AG04449 (cell line): Measurements from ENCODE around the gene CDH13.

Experiments
- CTCF ChIA-PET: fragments of 350-600 bp; formaldehyde crosslinking; extraction: SDS; loops from one replicate; lab custom pipeline; 2021; ENCODE audit warnings: antibody characterized with exemption; lab: Yijun Ruan, JAX
- POLR2A ChIA-PET: fragments of 400-600, 350-600 bp; formaldehyde crosslinking; extraction: SDS; loops from one replicate; lab custom pipeline; 2020; ENCODE audit warnings: antibody characterized with exemption, inconsistent platforms; lab: Yijun Ruan, JAX
- DNase-seq: peaks from one replicate; pipeline ENCODE4 v3.0.0-alpha.2; 2010; ENCODE audit warnings: low read depth, low spot score
- H3K4me3 ChIP-seq: 2 replicates; pipeline ENCODE4 v1.5.1; 2011; ENCODE audit warnings: low read depth, mild to moderate bottlenecking, control low read depth, low read length
- CTCF ChIP-seq: IDR thresholded peaks from one replicate; pipeline ENCODE4 v1.5.1; 2011; ENCODE audit warnings: mild to moderate bottlenecking, moderate library complexity, low read length, control low read depth, inconsistent platforms; ENCODE audit not compliant: insufficient read depth; ENCODE audit errors: missing control alignments

Gene CDH13

GRCh38 chr16:83835586-83836566 is 1209.1 kb downstream of the CDH13 start:
- ChIA-PET CTCF (interaction anchor here (4.8 kb wide), 1 partner anchor 10 kb away, joined by 39 read pairs; no protein-coding TSS in a partner anchor), POLR2A (interaction anchor here (0.6 kb wide), 1 partner anchor 323 kb away, joined by 3 read pairs; no protein-coding TSS in a partner anchor)
- no peak overlapping the region for H3K4me3 ChIP-seq
- DNase-seq, result no peak
- no peak for TF ChIP-seq CTCF

DNA sequence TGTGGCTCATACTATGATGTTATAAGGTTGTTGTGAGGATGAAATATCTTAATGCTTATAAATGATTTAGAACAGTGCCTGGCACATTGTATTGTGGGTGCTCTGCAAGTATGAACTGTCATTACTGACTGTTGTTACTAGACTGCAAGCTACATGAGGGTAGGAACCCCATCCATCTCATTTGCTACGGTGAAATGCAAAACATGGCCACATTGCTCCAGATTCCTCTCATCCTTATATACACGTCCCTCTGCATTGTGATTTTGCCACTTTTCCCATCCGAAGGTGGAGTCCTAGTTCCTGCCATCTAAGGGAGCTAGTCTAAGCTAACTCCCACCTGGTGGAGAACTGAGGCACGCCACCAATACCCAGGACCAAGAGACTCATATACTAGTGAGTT is 1210.8 kb downstream of the CDH13 start:
- TF ChIP-seq CTCF, result no peak
- ChIA-PET CTCF (interaction anchor here (4.8 kb wide), 1 partner anchor 12 kb away, joined by 39 read pairs; no protein-coding TSS in a partner anchor), POLR2A (interaction anchor here (0.6 kb wide), 1 partner anchor 143 kb away, joined by 3 read pairs; no protein-coding TSS in a partner anchor)
- no peak overlapping the region for H3K4me3 ChIP-seq
- DNase-seq, result no peak

DNA sequence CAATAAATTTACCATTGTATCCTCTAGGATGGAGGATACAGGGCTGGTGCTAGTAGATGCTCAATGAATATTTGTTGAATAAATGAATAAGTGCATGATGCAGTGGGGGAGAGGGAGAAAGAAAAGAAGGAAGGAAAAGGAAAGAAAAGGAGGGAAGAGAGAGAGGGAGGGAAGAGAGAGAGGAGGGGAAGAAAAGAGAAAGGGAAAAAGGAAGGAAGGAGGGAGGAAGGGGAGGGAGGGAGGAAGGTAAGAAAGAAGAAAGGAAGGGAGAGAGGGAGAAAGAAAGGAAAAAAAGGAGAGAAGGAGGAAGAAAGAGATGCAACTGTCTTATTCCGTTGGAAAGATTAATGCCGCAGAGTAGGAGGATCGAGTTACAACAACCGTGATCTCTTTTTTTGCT is 1211.4 kb downstream of the CDH13 start:
- CTCF ChIA-PET, result no interaction called here

DNA sequence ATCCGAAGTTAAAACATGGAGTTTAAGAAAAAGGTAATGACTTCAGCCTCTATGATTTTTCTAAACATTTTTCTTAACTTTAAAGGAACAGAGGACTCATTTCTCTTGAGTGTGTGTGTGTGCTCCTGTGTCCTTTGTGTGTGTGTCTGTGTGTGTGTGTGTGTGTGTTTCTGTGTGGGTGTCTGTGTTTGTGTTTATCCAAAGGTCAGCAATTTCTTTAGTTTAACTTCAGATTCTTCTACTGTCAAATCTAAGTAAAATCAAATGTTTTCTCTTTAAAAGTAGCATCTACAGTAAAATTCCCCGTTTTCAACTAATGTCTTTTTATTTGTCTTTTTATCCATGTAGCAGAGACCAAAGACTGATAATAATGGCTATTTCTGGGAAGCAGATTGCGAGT is 1212.8 kb downstream of the CDH13 start:
- no peak for DNase-seq
- H3K4me3 ChIP-seq, result no peak overlapping the region
- ChIA-PET POLR2A (no interaction called here), CTCF (interaction anchor here (1.1 kb wide), 1 partner anchor 14 kb away, joined by 3 read pairs; no protein-coding TSS in a partner anchor)
- TF ChIP-seq CTCF, result no peak

More for the DNA sequence above, 1211.4 kb downstream of the CDH13 start:
- DNase-seq, result no peak
- no peak for TF ChIP-seq CTCF
- no peak overlapping the region for H3K4me3 ChIP-seq
- POLR2A ChIA-PET, result interaction anchor here (0.6 kb wide), 1 partner anchor 142 kb away, joined by 3 read pairs; no protein-coding TSS in a partner anchor

DNA sequence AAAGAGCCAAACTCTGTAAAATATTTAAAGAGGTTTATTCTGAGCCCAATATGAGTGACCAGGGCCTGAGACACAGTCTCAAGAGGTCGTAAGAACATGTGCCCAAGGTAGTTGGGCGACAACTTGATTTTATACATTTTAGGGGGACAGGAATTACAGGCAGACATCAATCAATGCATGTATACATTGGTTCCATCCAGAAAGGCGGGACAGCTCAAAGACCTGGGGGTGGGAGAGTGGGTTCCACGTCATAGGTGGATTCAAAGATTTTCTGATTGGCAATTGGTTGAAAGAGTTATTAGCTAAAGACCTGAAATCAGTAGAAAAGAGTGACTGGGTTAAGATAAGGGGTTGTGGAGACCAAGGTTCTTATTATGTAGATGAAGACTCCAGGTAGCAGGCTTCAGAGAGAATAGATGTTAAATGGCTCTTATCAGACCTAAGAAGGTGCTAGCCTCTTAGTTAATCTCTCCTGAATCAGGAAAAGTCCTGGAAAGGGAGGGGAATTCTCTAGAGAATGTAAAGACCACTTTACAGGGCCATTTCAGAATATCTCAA is 1213.4 kb downstream of the CDH13 start:
- TF ChIP-seq CTCF, result no peak
- ChIA-PET POLR2A (no interaction called here), CTCF (interaction anchor here (1.4 kb wide), 1 partner anchor 14 kb away, joined by 4 read pairs; no protein-coding TSS in a partner anchor)
- DNase-seq, result no peak
- no peak overlapping the region for H3K4me3 ChIP-seq
